Neutrophil (primary cell): ENCODE data around the gene L1CAM.

Experiments used
- H3K27ac ChIP-seq: fragments of 200-600 bp; sonication (generic); 2 replicates; pipeline ENCODE4 v1.5.1; 2016; ENCODE audit warnings: mild to moderate bottlenecking, moderate library complexity
- H3K27me3 ChIP-seq: fragments of 200-600 bp; sonication (generic); 2 replicates; pipeline ENCODE4 v1.6.0; 2016; ENCODE audit warnings: mild to moderate bottlenecking
- H3K36me3 ChIP-seq: fragments of 200-600 bp; sonication (generic); 2 replicates; pipeline ENCODE4 v1.5.1; 2017
- H3K4me1 ChIP-seq, 2 experiments: fragments of 200-600 bp in 1 of 2; sonication (generic) in 1 of 2; 1 replicate in 1 of 2; 2 replicates in 1 of 2; pipeline versions ENCODE4 v1.5.1 to v1.6.1; 2013 to 2016; ENCODE audit warnings: low read depth in 1 of 2, low read length in 1 of 2, mild to moderate bottlenecking in 1 of 2, moderate library complexity in 1 of 2; ENCODE audit not compliant: control insufficient read depth in 1 of 2, insufficient read depth in 1 of 2
- H3K4me3 ChIP-seq, 2 experiments: fragments of 200-600 bp in 1 of 2; sonication (generic) in 1 of 2; 1 replicate in 1 of 2; 2 replicates in 1 of 2; pipeline ENCODE4 v1.5.1; 2013 to 2016; ENCODE audit warnings: low read depth in 1 of 2, low read length in 1 of 2, mild to moderate bottlenecking in 1 of 2, moderate library complexity in 1 of 2
- H3K9me3 ChIP-seq: fragments of 200-600 bp; sonication (generic); 2 replicates; pipeline ENCODE4 v1.5.1; 2016
- CTCF ChIP-seq: fragments of 200-600 bp; sonication (generic); IDR thresholded peaks from 2 replicates; pipeline ENCODE4 v1.5.1; 2016; ENCODE audit warnings: antibody characterized with exemption

L1CAM gene

DNA sequence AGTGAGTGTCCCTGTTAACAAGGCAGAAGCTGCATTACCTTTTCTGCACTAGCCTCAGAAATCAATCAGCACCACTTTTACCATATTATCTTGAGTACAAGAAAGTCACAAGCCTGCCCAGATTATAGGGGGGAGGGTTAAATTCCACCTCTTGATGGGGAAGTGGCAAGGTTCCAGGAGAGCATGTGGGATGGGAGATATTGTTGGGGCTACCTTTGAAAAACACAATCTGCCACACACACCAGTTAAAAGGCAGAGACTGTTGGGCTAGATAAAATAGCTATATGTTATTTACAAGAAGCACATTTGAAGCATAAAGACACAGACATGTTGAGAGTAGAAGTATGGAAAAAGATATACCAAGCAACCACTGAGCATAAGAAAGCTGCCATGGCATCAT, 11.9 kb upstream of the L1CAM start:
- Histone ChIP-seq H3K27ac (no peak overlapping the region), H3K4me3 (no peak overlapping the region), H3K27me3 (peaks cover 5% of the 10 kb centered on the region), H3K4me1 (peaks cover 14 to 22% of the 10 kb centered on the region in 2 experiments), H3K36me3 (no peaks in the 10 kb centered on the region), H3K9me3 (no peaks in the 10 kb centered on the region)
- TF ChIP-seq CTCF = no peak

GRCh38 chrX:153889123-153889522, 3.1 kb upstream of the L1CAM start:
- H3K36me3 ChIP-seq = no peaks in the 10 kb centered on the region
- TF ChIP-seq CTCF = no peak
- H3K27ac ChIP-seq = no peak overlapping the region
- peaks cover 86% of the 10 kb centered on the region for H3K27me3 ChIP-seq
- H3K4me3 ChIP-seq = no peak overlapping the region
- no peaks in the 10 kb centered on the region for H3K4me1 ChIP-seq
- H3K9me3 ChIP-seq = no peaks in the 10 kb centered on the region

DNA sequence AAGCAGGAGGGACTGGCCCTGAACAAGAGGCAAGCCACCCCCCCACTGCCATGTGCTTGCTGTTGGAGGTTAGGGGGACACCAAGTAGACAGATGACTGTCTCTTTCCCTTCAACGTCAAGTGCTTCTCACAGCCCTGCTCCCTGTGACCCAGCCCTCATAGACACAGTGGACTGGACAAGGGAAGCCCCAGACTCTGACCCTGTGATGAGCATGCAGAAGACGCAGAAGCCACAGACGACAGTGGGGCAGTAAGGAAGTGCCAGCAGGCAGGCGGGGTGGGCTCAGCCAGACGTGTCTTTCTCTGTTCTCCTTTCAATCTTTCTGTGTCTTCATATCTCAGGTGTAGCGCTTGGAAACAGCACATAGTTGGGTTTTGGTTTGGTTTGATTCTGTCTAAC, 2.4 kb upstream of the L1CAM start:
- no peak overlapping the region for H3K4me3 ChIP-seq
- H3K27ac ChIP-seq = no peak overlapping the region
- peaks cover 88% of the 10 kb centered on the region for H3K27me3 ChIP-seq
- no peaks in the 10 kb centered on the region for H3K9me3 ChIP-seq
- H3K4me1 ChIP-seq = no peaks in the 10 kb centered on the region
- TF ChIP-seq CTCF = no peak
- no peaks in the 10 kb centered on the region for H3K36me3 ChIP-seq

- no peak for TF ChIP-seq CTCF
- H3K36me3 ChIP-seq = no peaks in the 10 kb centered on the region
- H3K4me1 ChIP-seq = no peaks in the 10 kb centered on the region
- no peak overlapping the region for H3K27ac ChIP-seq
- H3K4me3 ChIP-seq = no peak overlapping the region
- H3K9me3 ChIP-seq = no peaks in the 10 kb centered on the region
- H3K27me3 ChIP-seq = peaks cover 96% of the 10 kb centered on the region
Observed at GRCh38 chrX:153887385-153887784, 1.4 kb upstream of the L1CAM start.

GRCh38 chrX:153886915-153887314, 942 bp upstream of the L1CAM start:
- TF ChIP-seq CTCF = no peak
- H3K36me3 ChIP-seq = no peaks in the 10 kb centered on the region
- peaks cover 96% of the 10 kb centered on the region for H3K27me3 ChIP-seq
- H3K4me1 ChIP-seq = no peaks in the 10 kb centered on the region
- no peak overlapping the region for H3K4me3 ChIP-seq
- no peaks in the 10 kb centered on the region for H3K9me3 ChIP-seq
- H3K27ac ChIP-seq = no peak overlapping the region

- no peak overlapping the region for H3K4me3 ChIP-seq
- no peaks in the 10 kb centered on the region for H3K9me3 ChIP-seq
- no peak for TF ChIP-seq CTCF
- H3K36me3 ChIP-seq = no peaks in the 10 kb centered on the region
- no peaks in the 10 kb centered on the region for H3K4me1 ChIP-seq
- H3K27ac ChIP-seq = no peak overlapping the region
- peaks cover 100% of the 10 kb centered on the region for H3K27me3 ChIP-seq
Observed at GRCh38 chrX:153885208-153885787, 675 bp downstream of the L1CAM start.
